ENCODE data around the gene FMO3.

The FMO3 gene

GRCh38 chr1:171160639-171161354, 70.1 kb downstream of the FMO3 start:
- no peak for DNase-seq

- no peak for DNase-seq
Observed at GRCh38 chr1:171161431-171161830, 70.7 kb downstream of the FMO3 start.

GRCh38 chr1:171166361-171166760, 75.7 kb downstream of the FMO3 start:
- DNase-seq = no peak
